Measurements from ENCODE around the gene C1orf21.

The C1orf21 gene

GRCh38 chr1:184473176-184473966 is 86.5 kb downstream of the C1orf21 start:
- peaks cover 0 to under 1% of the 10 kb centered on the region in 2 donors for H3K4me1 ChIP-seq (ENCODE audit: control insufficient read depth in 1 of 2, insufficient read depth in 2 of 2, low read length in 2 of 2)
- H3K36me3 ChIP-seq (ENCODE audit: control insufficient read depth in 1 of 2, insufficient read depth in 2 of 2, low read length in 2 of 2) = peaks cover 0 to 7% of the 10 kb centered on the region in 2 donors
- H3K4me3 ChIP-seq (ENCODE audit: low read depth in 1 of 2, low read length in 2 of 2) = no peak overlapping the region
- peaks cover 2 to 16% of the 10 kb centered on the region in 2 donors for H3K9me3 ChIP-seq (ENCODE audit: control insufficient read depth in 1 of 2, low read length in 2 of 2)
- no peaks in the 10 kb centered on the region for H3K27me3 ChIP-seq (ENCODE audit: control insufficient read depth in 1 of 2, insufficient read depth in 2 of 2, low read length in 2 of 2)
- H3K9ac ChIP-seq (ENCODE audit: low read depth in 1 of 2, low read length in 2 of 2) = no peak overlapping the region
- H3K27ac ChIP-seq (ENCODE audit: low read depth, low read length) = no peak overlapping the region

GRCh38 chr1:184476187-184476586 is 89.4 kb downstream of the C1orf21 start:
- Histone ChIP-seq H3K4me1 (ENCODE audit: control insufficient read depth in 1 of 2, insufficient read depth in 2 of 2, low read length in 2 of 2) (peaks cover 16 to 20% of the 10 kb centered on the region in 2 donors), H3K27ac (ENCODE audit: low read depth, low read length) (no peak overlapping the region), H3K36me3 (ENCODE audit: control insufficient read depth in 1 of 2, insufficient read depth in 2 of 2, low read length in 2 of 2) (peaks cover 0 to 7% of the 10 kb centered on the region in 2 donors), H3K9ac (ENCODE audit: low read depth in 1 of 2, low read length in 2 of 2) (no peak overlapping the region), H3K4me3 (ENCODE audit: low read depth in 1 of 2, low read length in 2 of 2) (no peak overlapping the region), H3K27me3 (ENCODE audit: control insufficient read depth in 1 of 2, insufficient read depth in 2 of 2, low read length in 2 of 2) (no peaks in the 10 kb centered on the region), H3K9me3 (ENCODE audit: control insufficient read depth in 1 of 2, low read length in 2 of 2) (peaks cover 2 to 16% of the 10 kb centered on the region in 2 donors)

- H3K36me3 ChIP-seq (ENCODE audit: control insufficient read depth in 1 of 2, insufficient read depth in 2 of 2, low read length in 2 of 2) = peaks cover 0 to 7% of the 10 kb centered on the region in 2 donors
- no peak overlapping the region for H3K27ac ChIP-seq (ENCODE audit: low read depth, low read length)
- peaks cover 36 to 39% of the 10 kb centered on the region in 2 donors for H3K4me1 ChIP-seq (ENCODE audit: control insufficient read depth in 1 of 2, insufficient read depth in 2 of 2, low read length in 2 of 2)
- no peak overlapping the region for H3K4me3 ChIP-seq (ENCODE audit: low read depth in 1 of 2, low read length in 2 of 2)
- H3K9ac ChIP-seq (ENCODE audit: low read depth in 1 of 2, low read length in 2 of 2) = no peak overlapping the region
- H3K9me3 ChIP-seq (ENCODE audit: control insufficient read depth in 1 of 2, low read length in 2 of 2) = peaks cover 0 to under 1% of the 10 kb centered on the region in 2 donors
- no peaks in the 10 kb centered on the region for H3K27me3 ChIP-seq (ENCODE audit: control insufficient read depth in 1 of 2, insufficient read depth in 2 of 2, low read length in 2 of 2)
Observed at GRCh38 chr1:184479435-184480167, 92.8 kb downstream of the C1orf21 start.

GRCh38 chr1:184480736-184481135 is 93.9 kb downstream of the C1orf21 start:
- Histone ChIP-seq H3K9me3 (ENCODE audit: control insufficient read depth in 1 of 2, low read length in 2 of 2) (no peaks in the 10 kb centered on the region), H3K4me3 (ENCODE audit: low read depth in 1 of 2, low read length in 2 of 2) (peak overlapping the region in 1 of 2 donors; percentile 4), H3K36me3 (ENCODE audit: control insufficient read depth in 1 of 2, insufficient read depth in 2 of 2, low read length in 2 of 2) (peaks cover 0 to 7% of the 10 kb centered on the region in 2 donors), H3K9ac (ENCODE audit: low read depth in 1 of 2, low read length in 2 of 2) (peak overlapping the region in 1 of 2 donors; percentile 8), H3K27ac (ENCODE audit: low read depth, low read length) (no peak overlapping the region), H3K27me3 (ENCODE audit: control insufficient read depth in 1 of 2, insufficient read depth in 2 of 2, low read length in 2 of 2) (no peaks in the 10 kb centered on the region), H3K4me1 (ENCODE audit: control insufficient read depth in 1 of 2, insufficient read depth in 2 of 2, low read length in 2 of 2) (peaks cover 46 to 48% of the 10 kb centered on the region in 2 donors)

- Histone ChIP-seq H3K36me3 (ENCODE audit: control insufficient read depth in 1 of 2, insufficient read depth in 2 of 2, low read length in 2 of 2) (peaks cover 0 to 4% of the 10 kb centered on the region in 2 donors), H3K9me3 (ENCODE audit: control insufficient read depth in 1 of 2, low read length in 2 of 2) (no peaks in the 10 kb centered on the region), H3K4me1 (ENCODE audit: control insufficient read depth in 1 of 2, insufficient read depth in 2 of 2, low read length in 2 of 2) (peaks cover 60 to 62% of the 10 kb centered on the region in 2 donors), H3K4me3 (ENCODE audit: low read depth in 1 of 2, low read length in 2 of 2) (no peak overlapping the region), H3K9ac (ENCODE audit: low read depth in 1 of 2, low read length in 2 of 2) (no peak overlapping the region), H3K27ac (ENCODE audit: low read depth, low read length) (peak overlapping the region; percentile 10), H3K27me3 (ENCODE audit: control insufficient read depth in 1 of 2, insufficient read depth in 2 of 2, low read length in 2 of 2) (no peaks in the 10 kb centered on the region)
Observed at GRCh38 chr1:184482136-184482535, 95.3 kb downstream of the C1orf21 start.

- H3K9ac ChIP-seq (ENCODE audit: low read depth in 1 of 2, low read length in 2 of 2) = no peak overlapping the region
- H3K4me1 ChIP-seq (ENCODE audit: control insufficient read depth in 1 of 2, insufficient read depth in 2 of 2, low read length in 2 of 2) = peaks cover 63 to 69% of the 10 kb centered on the region in 2 donors
- H3K27me3 ChIP-seq (ENCODE audit: control insufficient read depth in 1 of 2, insufficient read depth in 2 of 2, low read length in 2 of 2) = no peaks in the 10 kb centered on the region
- no peak overlapping the region for H3K4me3 ChIP-seq (ENCODE audit: low read depth in 1 of 2, low read length in 2 of 2)
- H3K27ac ChIP-seq (ENCODE audit: low read depth, low read length) = peak overlapping the region; percentile 15
- H3K9me3 ChIP-seq (ENCODE audit: control insufficient read depth in 1 of 2, low read length in 2 of 2) = no peaks in the 10 kb centered on the region
- H3K36me3 ChIP-seq (ENCODE audit: control insufficient read depth in 1 of 2, insufficient read depth in 2 of 2, low read length in 2 of 2) = no peaks in the 10 kb centered on the region
Observed at GRCh38 chr1:184483101-184483683, 96.4 kb downstream of the C1orf21 start.

- no peaks in the 10 kb centered on the region for H3K9me3 ChIP-seq (ENCODE audit: control insufficient read depth in 1 of 2, low read length in 2 of 2)
- H3K27ac ChIP-seq (ENCODE audit: low read depth, low read length) = no peak overlapping the region
- no peaks in the 10 kb centered on the region for H3K36me3 ChIP-seq (ENCODE audit: control insufficient read depth in 1 of 2, insufficient read depth in 2 of 2, low read length in 2 of 2)
- peaks cover 63 to 67% of the 10 kb centered on the region in 2 donors for H3K4me1 ChIP-seq (ENCODE audit: control insufficient read depth in 1 of 2, insufficient read depth in 2 of 2, low read length in 2 of 2)
- H3K27me3 ChIP-seq (ENCODE audit: control insufficient read depth in 1 of 2, insufficient read depth in 2 of 2, low read length in 2 of 2) = no peaks in the 10 kb centered on the region
- H3K4me3 ChIP-seq (ENCODE audit: low read depth in 1 of 2, low read length in 2 of 2) = no peak overlapping the region
- H3K9ac ChIP-seq (ENCODE audit: low read depth in 1 of 2, low read length in 2 of 2) = no peak overlapping the region
Observed at GRCh38 chr1:184485751-184486723, 99.2 kb downstream of the C1orf21 start.

GRCh38 chr1:184486761-184487445 is 100.1 kb downstream of the C1orf21 start:
- H3K4me1 ChIP-seq (ENCODE audit: control insufficient read depth in 1 of 2, insufficient read depth in 2 of 2, low read length in 2 of 2) = peaks cover 66 to 72% of the 10 kb centered on the region in 2 donors
- no peak overlapping the region for H3K9ac ChIP-seq (ENCODE audit: low read depth in 1 of 2, low read length in 2 of 2)
- no peaks in the 10 kb centered on the region for H3K27me3 ChIP-seq (ENCODE audit: control insufficient read depth in 1 of 2, insufficient read depth in 2 of 2, low read length in 2 of 2)
- no peaks in the 10 kb centered on the region for H3K36me3 ChIP-seq (ENCODE audit: control insufficient read depth in 1 of 2, insufficient read depth in 2 of 2, low read length in 2 of 2)
- H3K9me3 ChIP-seq (ENCODE audit: control insufficient read depth in 1 of 2, low read length in 2 of 2) = no peaks in the 10 kb centered on the region
- H3K4me3 ChIP-seq (ENCODE audit: low read depth in 1 of 2, low read length in 2 of 2) = no peak overlapping the region
- H3K27ac ChIP-seq (ENCODE audit: low read depth, low read length) = no peak overlapping the region
